ENCODE data around the gene FAM13B.

DNA sequence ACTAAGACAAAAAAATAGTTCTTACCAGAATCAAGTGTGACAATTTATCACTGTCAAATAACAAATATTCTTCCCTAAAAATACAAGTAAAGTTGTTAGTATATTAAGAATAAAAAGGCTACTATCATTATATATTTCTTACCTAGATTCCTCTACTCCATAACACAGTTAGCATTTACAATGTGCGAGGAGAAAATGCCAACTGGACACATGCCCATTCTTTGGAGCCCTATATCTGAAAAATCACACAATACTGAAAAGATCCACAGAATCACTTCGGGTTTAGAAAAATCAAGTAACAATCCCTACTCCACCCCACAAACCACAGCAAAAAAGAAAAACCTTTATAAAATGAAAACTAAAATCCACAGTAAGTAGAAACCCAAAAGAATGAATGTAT, 72.7 kb downstream of the FAM13B start:
- no peak for TF ChIP-seq POLR2A (IDR thresholded peaks at IDR 0.05; ENCODE audit: extremely low read depth, insufficient read length)
- TF ChIP-seq, protein P1, sequence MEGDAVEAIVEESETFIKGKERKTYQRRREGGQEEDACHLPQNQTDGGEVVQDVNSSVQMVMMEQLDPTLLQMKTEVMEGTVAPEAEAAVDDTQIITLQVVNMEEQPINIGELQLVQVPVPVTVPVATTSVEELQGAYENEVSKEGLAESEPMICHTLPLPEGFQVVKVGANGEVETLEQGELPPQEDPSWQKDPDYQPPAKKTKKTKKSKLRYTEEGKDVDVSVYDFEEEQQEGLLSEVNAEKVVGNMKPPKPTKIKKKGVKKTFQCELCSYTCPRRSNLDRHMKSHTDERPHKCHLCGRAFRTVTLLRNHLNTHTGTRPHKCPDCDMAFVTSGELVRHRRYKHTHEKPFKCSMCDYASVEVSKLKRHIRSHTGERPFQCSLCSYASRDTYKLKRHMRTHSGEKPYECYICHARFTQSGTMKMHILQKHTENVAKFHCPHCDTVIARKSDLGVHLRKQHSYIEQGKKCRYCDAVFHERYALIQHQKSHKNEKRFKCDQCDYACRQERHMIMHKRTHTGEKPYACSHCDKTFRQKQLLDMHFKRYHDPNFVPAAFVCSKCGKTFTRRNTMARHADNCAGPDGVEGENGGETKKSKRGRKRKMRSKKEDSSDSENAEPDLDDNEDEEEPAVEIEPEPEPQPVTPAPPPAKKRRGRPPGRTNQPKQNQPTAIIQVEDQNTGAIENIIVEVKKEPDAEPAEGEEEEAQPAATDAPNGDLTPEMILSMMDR (IDR thresholded peaks at IDR 0.05; ENCODE audit: low read depth, low read length) = no peak

Measured in NB4 (cell line).